GM23338 (cell line): ENCODE results near the gene GRIK4.

Experiments
- CREB1 ChIP-seq: fragments of 250-450 bp; sonication (Bioruptor Pico); IDR thresholded peaks from 2 replicates; pipeline ENCODE4 v1.5.0; 2020; ENCODE audit warnings: low read depth, mild to moderate bottlenecking, moderate library complexity
- EZH2 ChIP-seq: fragments of 200-600 bp; sonication (generic); IDR thresholded peaks from one replicate; pipeline ENCODE4 v1.8.0; 2017; ENCODE audit warnings: antibody characterized with exemption, mild to moderate bottlenecking, low read depth; ENCODE audit not compliant: unreplicated experiment
- EZH2phosphoT487 ChIP-seq: fragments of 200-600 bp; sonication (generic); IDR thresholded peaks from one replicate; pipeline ENCODE4 v1.8.1; 2018; ENCODE audit warnings: antibody characterized with exemption; ENCODE audit not compliant: unreplicated experiment
- NANOG ChIP-seq: IDR thresholded peaks from 2 replicates; pipeline ENCODE4 v1.6.1; 2016; ENCODE audit warnings: antibody characterized with exemption, borderline replicate concordance
- POLR2AphosphoS5 ChIP-seq: IDR thresholded peaks from 2 replicates; pipeline ENCODE4 v1.6.1; 2016; ENCODE audit warnings: antibody characterized with exemption, low read depth
- STAT1 ChIP-seq: IDR thresholded peaks from one replicate; pipeline ENCODE4 v1.6.1; 2016; ENCODE audit warnings: antibody characterized with exemption; ENCODE audit not compliant: unreplicated experiment
- ZNF331 ChIP-seq: fragments of 250-450 bp; sonication (Bioruptor Pico); IDR thresholded peaks from 2 replicates; pipeline ENCODE4 v1.5.0; 2020; ENCODE audit warnings: low read depth, mild to moderate bottlenecking, moderate library complexity
- TF ChIP-seq, protein P1 (sequence below), 2 experiments: fragments of 200-600 bp in 1 of 2; sonication (generic) in 1 of 2; conservative IDR thresholded peaks; 2 replicates each; pipeline versions ENCODE4 v1.5.1 to v1.6.1; 2016 to 2017; ENCODE audit warnings: antibody characterized with exemption in 2 of 2, low read depth in 2 of 2, mild to moderate bottlenecking in 2 of 2, moderate library complexity in 1 of 2
- TF ChIP-seq, protein P2 (sequence below): IDR thresholded peaks from one replicate; pipeline ENCODE4 v1.6.1; 2018; ENCODE audit warnings: antibody characterized with exemption; ENCODE audit not compliant: unreplicated experiment
- TF ChIP-seq, protein P3 (sequence below): IDR thresholded peaks from 2 replicates; pipeline ENCODE4 v1.6.1; 2016; ENCODE audit warnings: antibody characterized with exemption

DNA sequence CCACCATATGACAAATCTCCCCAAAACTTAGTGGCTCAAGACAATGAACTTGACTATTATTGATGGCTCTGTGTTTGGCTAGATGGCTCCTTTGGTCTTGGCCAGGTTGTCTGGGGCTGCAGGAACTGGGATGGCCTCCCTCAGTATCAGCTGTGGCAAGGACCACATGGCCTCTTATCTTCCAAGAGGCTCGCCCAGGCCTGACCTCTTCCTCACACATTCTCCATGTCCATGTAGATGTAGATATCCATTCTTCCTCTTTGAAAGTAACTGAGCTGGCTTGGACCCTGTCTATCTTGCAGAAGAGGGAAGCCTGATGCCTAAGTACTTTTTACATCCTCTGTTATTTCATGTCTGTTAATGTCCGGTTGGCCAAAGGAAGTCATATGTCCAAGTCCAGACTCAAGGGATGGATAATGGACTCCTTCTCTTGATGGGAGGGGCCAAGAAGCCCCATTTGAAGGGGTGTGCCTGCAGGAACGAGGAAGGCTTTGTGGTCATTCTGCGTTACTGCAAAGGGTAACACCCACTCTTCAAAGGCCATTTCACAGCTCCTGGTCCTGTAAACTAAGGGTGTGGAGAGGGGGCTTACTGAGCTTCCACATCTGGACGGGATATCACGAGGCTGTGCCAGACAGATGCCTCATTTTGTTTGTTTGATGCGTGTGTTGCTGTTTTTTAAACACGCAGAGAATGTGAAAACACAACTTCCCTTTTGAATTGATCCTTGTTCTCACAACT is 87.1 kb downstream of the GRIK4 start:
- TF ChIP-seq STAT1 = no peak
- TF ChIP-seq, protein P1, sequence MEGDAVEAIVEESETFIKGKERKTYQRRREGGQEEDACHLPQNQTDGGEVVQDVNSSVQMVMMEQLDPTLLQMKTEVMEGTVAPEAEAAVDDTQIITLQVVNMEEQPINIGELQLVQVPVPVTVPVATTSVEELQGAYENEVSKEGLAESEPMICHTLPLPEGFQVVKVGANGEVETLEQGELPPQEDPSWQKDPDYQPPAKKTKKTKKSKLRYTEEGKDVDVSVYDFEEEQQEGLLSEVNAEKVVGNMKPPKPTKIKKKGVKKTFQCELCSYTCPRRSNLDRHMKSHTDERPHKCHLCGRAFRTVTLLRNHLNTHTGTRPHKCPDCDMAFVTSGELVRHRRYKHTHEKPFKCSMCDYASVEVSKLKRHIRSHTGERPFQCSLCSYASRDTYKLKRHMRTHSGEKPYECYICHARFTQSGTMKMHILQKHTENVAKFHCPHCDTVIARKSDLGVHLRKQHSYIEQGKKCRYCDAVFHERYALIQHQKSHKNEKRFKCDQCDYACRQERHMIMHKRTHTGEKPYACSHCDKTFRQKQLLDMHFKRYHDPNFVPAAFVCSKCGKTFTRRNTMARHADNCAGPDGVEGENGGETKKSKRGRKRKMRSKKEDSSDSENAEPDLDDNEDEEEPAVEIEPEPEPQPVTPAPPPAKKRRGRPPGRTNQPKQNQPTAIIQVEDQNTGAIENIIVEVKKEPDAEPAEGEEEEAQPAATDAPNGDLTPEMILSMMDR (conservative IDR thresholded peaks at IDR 0.05; ENCODE audit: low read depth in 2 of 2) = no peak
- no peak for TF ChIP-seq ZNF331 (CRISPR knock-in tag)
- TF ChIP-seq POLR2AphosphoS5 = no peak
- TF ChIP-seq NANOG = no peak
- TF ChIP-seq, protein P2, sequence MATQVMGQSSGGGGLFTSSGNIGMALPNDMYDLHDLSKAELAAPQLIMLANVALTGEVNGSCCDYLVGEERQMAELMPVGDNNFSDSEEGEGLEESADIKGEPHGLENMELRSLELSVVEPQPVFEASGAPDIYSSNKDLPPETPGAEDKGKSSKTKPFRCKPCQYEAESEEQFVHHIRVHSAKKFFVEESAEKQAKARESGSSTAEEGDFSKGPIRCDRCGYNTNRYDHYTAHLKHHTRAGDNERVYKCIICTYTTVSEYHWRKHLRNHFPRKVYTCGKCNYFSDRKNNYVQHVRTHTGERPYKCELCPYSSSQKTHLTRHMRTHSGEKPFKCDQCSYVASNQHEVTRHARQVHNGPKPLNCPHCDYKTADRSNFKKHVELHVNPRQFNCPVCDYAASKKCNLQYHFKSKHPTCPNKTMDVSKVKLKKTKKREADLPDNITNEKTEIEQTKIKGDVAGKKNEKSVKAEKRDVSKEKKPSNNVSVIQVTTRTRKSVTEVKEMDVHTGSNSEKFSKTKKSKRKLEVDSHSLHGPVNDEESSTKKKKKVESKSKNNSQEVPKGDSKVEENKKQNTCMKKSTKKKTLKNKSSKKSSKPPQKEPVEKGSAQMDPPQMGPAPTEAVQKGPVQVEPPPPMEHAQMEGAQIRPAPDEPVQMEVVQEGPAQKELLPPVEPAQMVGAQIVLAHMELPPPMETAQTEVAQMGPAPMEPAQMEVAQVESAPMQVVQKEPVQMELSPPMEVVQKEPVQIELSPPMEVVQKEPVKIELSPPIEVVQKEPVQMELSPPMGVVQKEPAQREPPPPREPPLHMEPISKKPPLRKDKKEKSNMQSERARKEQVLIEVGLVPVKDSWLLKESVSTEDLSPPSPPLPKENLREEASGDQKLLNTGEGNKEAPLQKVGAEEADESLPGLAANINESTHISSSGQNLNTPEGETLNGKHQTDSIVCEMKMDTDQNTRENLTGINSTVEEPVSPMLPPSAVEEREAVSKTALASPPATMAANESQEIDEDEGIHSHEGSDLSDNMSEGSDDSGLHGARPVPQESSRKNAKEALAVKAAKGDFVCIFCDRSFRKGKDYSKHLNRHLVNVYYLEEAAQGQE = no peak
- TF ChIP-seq CREB1 (CRISPR knock-in tag) = no peak
- no peak for TF ChIP-seq EZH2
- no peak for TF ChIP-seq EZH2phosphoT487
- TF ChIP-seq, protein P3, sequence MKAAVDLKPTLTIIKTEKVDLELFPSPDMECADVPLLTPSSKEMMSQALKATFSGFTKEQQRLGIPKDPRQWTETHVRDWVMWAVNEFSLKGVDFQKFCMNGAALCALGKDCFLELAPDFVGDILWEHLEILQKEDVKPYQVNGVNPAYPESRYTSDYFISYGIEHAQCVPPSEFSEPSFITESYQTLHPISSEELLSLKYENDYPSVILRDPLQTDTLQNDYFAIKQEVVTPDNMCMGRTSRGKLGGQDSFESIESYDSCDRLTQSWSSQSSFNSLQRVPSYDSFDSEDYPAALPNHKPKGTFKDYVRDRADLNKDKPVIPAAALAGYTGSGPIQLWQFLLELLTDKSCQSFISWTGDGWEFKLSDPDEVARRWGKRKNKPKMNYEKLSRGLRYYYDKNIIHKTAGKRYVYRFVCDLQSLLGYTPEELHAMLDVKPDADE = no peak
